ENCODE results near the gene TENT4B.

Gene TENT4B

DNA sequence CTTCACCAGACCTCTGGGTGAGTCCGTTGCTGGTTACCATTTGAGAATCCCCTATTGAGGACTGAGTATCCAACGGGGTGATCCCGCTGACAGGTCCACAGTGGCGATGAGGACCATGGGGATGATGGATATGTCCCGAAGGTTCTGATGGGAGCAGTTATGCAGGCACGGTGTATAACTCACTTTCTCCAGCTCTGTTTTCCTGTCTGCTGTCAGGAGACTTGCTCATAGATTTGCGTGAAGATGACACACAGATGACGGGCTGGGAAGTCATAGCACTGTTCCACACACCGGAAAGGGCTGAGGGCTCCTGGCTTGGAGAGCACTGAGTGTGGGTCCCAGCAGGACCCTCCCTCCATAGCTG, 91.0 kb downstream of the TENT4B start:
- FAIRE-seq: no peak
- TF ChIP-seq, protein P1, sequence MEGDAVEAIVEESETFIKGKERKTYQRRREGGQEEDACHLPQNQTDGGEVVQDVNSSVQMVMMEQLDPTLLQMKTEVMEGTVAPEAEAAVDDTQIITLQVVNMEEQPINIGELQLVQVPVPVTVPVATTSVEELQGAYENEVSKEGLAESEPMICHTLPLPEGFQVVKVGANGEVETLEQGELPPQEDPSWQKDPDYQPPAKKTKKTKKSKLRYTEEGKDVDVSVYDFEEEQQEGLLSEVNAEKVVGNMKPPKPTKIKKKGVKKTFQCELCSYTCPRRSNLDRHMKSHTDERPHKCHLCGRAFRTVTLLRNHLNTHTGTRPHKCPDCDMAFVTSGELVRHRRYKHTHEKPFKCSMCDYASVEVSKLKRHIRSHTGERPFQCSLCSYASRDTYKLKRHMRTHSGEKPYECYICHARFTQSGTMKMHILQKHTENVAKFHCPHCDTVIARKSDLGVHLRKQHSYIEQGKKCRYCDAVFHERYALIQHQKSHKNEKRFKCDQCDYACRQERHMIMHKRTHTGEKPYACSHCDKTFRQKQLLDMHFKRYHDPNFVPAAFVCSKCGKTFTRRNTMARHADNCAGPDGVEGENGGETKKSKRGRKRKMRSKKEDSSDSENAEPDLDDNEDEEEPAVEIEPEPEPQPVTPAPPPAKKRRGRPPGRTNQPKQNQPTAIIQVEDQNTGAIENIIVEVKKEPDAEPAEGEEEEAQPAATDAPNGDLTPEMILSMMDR (IDR thresholded peaks at IDR 0.05; ENCODE audit: insufficient read depth, missing control alignments): no peak
- DNase-seq (ENCODE audit: insufficient read length, low spot score): no peak

DNA sequence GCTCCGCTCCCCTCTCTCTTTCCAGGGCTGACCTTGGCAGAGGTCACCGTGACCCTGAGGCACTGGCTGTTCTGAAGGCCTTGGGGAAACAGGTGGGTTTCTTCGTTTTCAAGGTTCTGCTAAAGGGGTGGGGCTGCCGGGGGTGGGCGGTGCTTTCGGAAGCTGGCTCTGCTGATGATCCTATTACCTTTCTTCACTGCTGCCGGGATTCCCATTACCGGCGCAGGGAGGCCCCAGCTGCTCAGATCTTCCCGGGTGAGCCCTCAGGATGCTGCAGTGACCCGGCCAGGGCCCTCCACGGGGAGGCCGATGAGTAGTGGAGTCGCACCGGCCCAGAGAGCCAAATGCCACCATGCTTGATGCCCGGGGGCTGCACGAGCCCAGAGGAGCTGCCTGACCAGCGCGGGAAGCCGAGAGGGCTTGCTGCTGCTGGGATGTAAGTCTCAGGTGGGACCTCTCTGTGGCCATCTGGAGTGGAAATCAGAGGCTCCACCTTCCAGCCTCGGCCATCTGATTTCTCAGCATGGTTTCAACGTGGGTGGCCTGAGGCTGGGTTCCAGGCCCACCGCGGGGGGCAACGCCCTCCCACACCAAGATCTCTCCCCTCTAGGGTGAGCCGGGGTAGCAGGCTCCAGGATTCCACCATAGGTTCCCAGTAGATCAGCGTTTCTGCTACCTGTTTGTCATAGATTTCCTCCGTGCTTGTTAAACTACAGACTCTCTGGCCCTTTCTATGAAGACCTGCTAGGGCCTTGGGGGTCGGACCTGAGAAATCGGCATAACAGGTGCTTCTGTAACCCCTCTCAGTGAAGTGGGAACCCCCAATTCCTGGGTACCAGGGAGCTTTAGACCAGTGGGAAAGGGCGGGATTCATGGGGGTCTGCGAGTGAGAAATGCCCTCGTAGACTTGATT, 91.7 kb downstream of the TENT4B start:
- FAIRE-seq (no peak), DNase-seq (ENCODE audit: insufficient read length, low spot score) (no peak)
- TF ChIP-seq, protein P1 (IDR thresholded peaks at IDR 0.05; ENCODE audit: insufficient read depth, missing control alignments): no peak

DNA sequence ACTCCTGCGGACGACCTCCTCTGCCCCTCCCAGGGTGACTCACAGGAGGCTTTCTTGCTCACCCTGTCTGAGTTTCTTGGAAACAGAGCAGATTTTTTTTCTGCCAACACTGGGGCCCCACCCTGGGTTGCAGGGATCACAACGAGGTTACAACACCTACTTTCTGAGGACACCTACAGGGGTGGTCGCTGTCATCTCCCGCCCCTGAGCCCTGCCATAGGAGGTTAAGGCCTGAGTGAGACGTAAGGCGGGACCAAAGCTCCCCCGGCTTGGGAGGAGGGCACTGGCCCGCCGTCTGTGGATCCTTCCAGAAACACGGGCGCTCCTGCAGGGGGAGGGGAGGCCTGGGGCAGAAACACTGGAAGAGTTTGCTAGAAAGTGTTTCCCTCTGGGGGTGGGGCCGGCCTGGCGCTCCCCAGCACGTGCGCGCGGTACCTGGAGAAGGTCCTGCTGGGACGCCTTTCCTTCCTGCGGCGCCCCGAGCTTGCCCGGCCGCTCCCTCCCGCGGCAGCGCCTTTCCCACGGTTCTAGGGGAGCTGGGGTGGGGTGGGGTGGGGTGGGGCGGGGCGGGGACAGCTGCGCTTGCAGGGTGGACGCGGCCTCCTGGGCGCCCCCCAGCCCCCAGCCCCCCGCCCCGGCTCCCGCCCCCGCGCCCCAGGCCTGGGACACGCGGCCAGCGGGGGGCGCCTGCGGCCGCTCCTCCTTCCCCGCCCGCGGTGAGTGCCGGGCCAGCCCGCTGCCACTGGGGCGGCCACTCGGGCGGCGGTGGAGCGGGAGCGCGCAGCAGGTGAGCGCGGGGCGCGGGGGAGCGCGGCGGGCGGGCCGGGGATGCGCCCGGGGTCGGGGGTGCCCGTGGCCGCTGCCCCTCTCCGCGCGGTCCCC, 92.6 kb downstream of the TENT4B start:
- FAIRE-seq: no peak
- TF ChIP-seq, protein P1 (IDR thresholded peaks at IDR 0.05; ENCODE audit: insufficient read depth, missing control alignments): peak; percentile 13

DNA sequence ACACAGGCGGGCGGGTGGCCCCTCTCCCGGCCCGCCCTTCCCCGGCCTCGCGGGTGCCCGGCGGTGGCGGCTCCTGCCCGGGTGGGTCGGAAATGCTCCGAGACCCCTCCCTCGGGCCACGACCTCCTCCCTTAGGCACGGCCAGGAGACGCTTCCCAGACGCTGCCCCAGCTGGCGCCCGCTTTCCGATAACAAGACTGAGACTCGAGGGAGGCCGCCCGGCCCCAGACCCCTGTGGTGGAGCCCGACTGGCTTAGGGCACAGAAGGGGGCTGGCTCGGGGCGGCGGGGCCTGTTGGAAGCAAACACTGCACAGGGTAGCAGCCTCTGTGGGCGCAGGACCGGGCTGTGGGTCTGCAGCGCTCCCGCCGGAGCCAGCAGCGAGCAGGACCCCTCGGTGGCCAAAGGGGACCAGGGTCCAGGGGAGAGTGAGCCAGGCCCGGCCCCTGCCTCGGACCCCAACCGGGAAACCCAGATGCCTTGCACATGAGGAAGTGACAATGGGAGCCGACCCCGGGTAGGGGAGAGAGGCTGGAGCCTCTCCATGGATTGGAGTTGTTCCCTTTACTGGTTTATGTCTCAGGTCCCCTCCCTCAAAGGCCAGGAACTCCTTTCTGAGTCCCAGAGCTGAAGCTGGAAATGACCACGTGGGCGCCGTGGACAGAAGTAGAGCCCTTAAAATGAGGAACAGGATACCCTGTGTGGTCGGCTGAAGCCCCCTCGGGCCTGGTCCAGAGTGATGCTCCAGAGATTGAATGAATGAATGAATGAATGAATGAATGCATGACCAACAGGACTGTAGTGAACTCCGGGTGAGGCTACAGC, 93.4 kb downstream of the TENT4B start:
- TF ChIP-seq, protein P1 (IDR thresholded peaks at IDR 0.05; ENCODE audit: insufficient read depth, missing control alignments): no peak
- FAIRE-seq: no peak
- no peak for DNase-seq (ENCODE audit: insufficient read length, low spot score)

More for the DNA sequence above, 92.6 kb downstream of the TENT4B start:
- DNase-seq (ENCODE audit: insufficient read length, low spot score): peak; percentile 34

DNA sequence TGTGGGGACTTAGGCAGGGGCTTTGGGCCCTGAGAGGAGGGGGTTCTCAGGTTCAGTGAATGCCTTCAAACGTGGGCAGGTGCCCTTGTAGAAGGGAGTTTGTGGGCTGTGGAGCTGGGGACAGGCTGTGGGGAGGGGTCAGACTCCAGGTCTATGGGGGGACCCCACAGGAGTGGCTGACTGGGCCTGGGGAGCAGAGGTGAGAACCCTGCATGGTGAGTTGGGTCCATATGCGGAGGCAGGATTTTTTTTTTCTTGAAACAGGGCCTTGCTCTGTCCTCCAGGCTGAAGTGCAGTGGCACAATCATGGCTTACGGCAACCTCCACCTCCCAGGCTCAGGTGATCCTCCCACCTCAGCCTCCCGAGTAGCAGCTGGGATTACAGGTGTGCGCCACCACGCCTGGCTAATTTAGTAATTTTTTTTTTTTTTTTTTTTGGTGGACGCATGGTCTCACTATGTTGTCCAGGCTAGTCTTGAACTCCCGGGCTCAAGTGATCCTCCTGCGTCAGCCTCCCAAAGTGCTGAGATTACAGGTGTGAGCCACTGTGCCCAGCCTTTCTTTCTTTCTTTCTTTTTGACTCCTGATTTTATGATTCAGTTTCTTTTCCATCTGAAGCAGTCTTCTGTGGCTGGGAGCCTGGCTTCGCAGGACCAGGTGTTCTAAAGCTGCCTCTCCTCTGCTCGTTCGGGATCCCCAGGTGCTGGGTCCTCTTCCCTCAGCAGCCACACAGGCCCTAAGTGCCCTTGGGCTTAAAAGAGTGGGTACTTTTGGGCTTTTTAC, 94.2 kb downstream of the TENT4B start:
- DNase-seq (ENCODE audit: insufficient read length, low spot score): no peak
- FAIRE-seq: no peak
- TF ChIP-seq, protein P1 (IDR thresholded peaks at IDR 0.05; ENCODE audit: insufficient read depth, missing control alignments): no peak

Measured in D721Med (cell line).